HG03108 (cell line): ENCODE results near the gene AKAP5.

ENCODE experiments used
- ATAC-seq: cut with Tn5 transposase; IDR thresholded peaks from one replicate; pipeline ENCODE4 v1.9.1; 2021; ENCODE audit warnings: moderate library complexity; ENCODE audit not compliant: unreplicated experiment

Gene AKAP5

DNA sequence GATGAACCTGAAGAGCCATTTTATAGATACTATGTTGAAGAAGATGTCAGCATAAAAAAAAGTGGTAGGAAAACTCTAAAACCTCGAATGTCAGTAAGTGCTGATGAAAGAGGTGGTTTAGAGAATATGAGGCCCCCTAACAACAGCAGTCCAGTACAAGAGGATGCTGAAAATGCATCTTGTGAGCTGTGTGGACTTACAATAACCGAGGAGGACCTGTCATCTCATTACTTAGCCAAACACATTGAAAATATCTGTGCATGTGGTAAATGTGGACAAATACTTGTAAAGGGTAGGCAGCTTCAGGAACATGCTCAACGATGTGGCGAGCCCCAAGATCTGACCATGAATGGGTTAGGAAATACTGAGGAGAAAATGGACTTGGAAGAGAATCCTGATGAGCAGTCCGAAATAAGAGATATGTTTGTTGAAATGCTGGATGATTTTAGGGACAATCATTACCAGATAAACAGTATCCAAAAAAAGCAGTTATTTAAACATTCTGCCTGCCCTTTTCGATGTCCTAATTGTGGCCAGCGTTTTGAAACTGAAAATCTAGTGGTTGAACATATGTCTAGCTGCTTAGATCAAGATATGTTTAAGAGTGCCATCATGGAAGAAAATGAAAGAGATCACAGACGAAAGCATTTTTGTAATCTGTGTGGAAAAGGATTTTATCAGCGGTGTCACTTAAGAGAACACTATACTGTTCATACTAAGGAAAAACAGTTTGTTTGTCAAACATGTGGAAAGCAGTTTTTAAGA is 57.5 kb downstream of the AKAP5 start:
- ATAC-seq: no peak
